Suppressor macrophage treated with lipopolysaccharide for 1 hour (primary cell): ENCODE measurements around the gene SPANXD.
"Not testable (repeated sequence)": the region's sequence is repeated elsewhere in the genome, so short reads cannot be mapped to it uniquely, and the experiment has no call there.

Experiments
- DNase-seq, 3 donors: peaks; one replicate each; pipeline ENCODE4 v3.0.0-alpha.2; 2020 to 2022

Gene SPANXD

GRCh38 chrX:141698639-141699038, at the start of gene SPANXD:
Gene SPANXD (minus strand): TSS chrX:141698739. CDS start chrX:141698405, 334 bp downstream.
- not testable (repeated sequence) for DNase-seq

GRCh38 chrX:141742666-141743065, 44.1 kb upstream of the SPANXD start:
- DNase-seq: no peak

GRCh38 chrX:141736656-141737055, 38.1 kb upstream of the SPANXD start:
- no peak for DNase-seq

GRCh38 chrX:141733371-141733770, 34.8 kb upstream of the SPANXD start:
- no peak for DNase-seq

GRCh38 chrX:141732031-141732430, 33.5 kb upstream of the SPANXD start:
- DNase-seq: no peak

- no peak for DNase-seq
These were observed 25.6 kb upstream of the SPANXD start for GRCh38 chrX:141724186-141724585.

GRCh38 chrX:141714680-141715079, 16.1 kb upstream of the SPANXD start:
- DNase-seq: no peak

GRCh38 chrX:141701072-141701471, 2.5 kb upstream of the SPANXD start:
- no peak for DNase-seq

- no peak for DNase-seq
These were observed 24.6 kb downstream of the SPANXD start for GRCh38 chrX:141673946-141674345.

- no peak for DNase-seq
These were observed 28.9 kb downstream of the SPANXD start for GRCh38 chrX:141669689-141670088.

GRCh38 chrX:141668371-141668770, 30.2 kb downstream of the SPANXD start:
- DNase-seq: no peak

- no peak for DNase-seq
These were observed 35.8 kb downstream of the SPANXD start for GRCh38 chrX:141662781-141663180.

- DNase-seq: no peak
These were observed 46.3 kb downstream of the SPANXD start for GRCh38 chrX:141652286-141652685.
